Vagina (tissue), 2 donors: ENCODE data around the gene TBX1. TPM values are rescaled to one million over a fixed set of nuclear protein-coding genes. Genes with fewer than 3 reads are reported as not detected.

Source experiments
- DNase-seq, 2 donors: peaks; one replicate each; pipeline ENCODE4 v3.0.0-alpha.2; 2017; ENCODE audit errors: extremely low spot score in 2 of 2
- H3K27ac ChIP-seq: fragments of 200-600 bp; sonication (generic); one replicate; pipeline ENCODE4 v1.5.1; 2019
- H3K27me3 ChIP-seq: fragments of 200-600 bp; sonication (generic); one replicate; pipeline ENCODE4 v1.5.1; 2019
- H3K36me3 ChIP-seq, 2 donors: fragments of 200-600 bp; sonication (generic); one replicate each; pipeline ENCODE4 v1.5.1; 2017 to 2019
- H3K4me1 ChIP-seq: fragments of 200-600 bp; sonication (generic); one replicate; pipeline ENCODE4 v1.5.1; 2019
- H3K4me3 ChIP-seq, 2 donors: fragments of 200-600 bp; sonication (generic); 1 replicate in 1 of 2; 2 replicates in 1 of 2; pipeline ENCODE4 v1.5.1; 2016 to 2019
- H3K9me3 ChIP-seq: fragments of 200-600 bp; sonication (generic); one replicate; pipeline ENCODE4 v1.5.1; 2019
- CTCF ChIP-seq, 3 experiments: fragments of 450-650 bp in 2 of 3; fragments of 200-600 bp in 1 of 3; sonication (generic) in 1 of 3; IDR thresholded peaks; one replicate each; pipeline ENCODE4 v1.5.1; 2017 to 2019; ENCODE audit warnings: antibody characterized with exemption in 3 of 3, mild to moderate bottlenecking in 2 of 3, moderate library complexity in 2 of 3
- POLR2A ChIP-seq, 2 donors: fragments of 450-650 bp; IDR thresholded peaks; one replicate each; pipeline ENCODE4 v1.6.1; 2017; ENCODE audit warnings: antibody characterized with exemption in 2 of 2, mild to moderate bottlenecking in 2 of 2, moderate library complexity in 2 of 2
- POLR2AphosphoS5 ChIP-seq, 2 donors: sonication (generic); formaldehyde crosslinking; IDR thresholded peaks; one replicate each; pipeline ENCODE4 v1.9.0; 2017; ENCODE audit warnings: antibody characterized with exemption in 2 of 2, mild to moderate bottlenecking in 2 of 2, low read depth in 1 of 2; ENCODE audit not compliant: insufficient read depth in 1 of 2
- intact Hi-C: fragments of 100-400 bp; cut with DNase I; formaldehyde crosslinking; loops from one replicate; pipeline ENCODE4 v1.15.1; 2023
- total RNA-seq: library from RNA; depleted of rRNA; stranded (reverse); fragments of >200 nt; gene quantifications from one replicate; pipeline ENCODE4 v1.2.3, GENCODE V29; 2016

TBX1 gene
- total RNA-seq, 1 donor from 2014 or later: 7.1 TPM

GRCh38 chr22:19760951-19761724 lies 560 bp downstream of the TBX1 start:
- DNase-seq: no peak
- TF ChIP-seq CTCF (IDR thresholded peaks at IDR 0.05): no peak
- no peak for TF ChIP-seq POLR2AphosphoS5 (IDR thresholded peaks at IDR 0.05; ENCODE audit: insufficient read depth in 1 of 2, low read depth in 1 of 2)
- no peak for TF ChIP-seq POLR2A (IDR thresholded peaks at IDR 0.05)
- H3K9me3 ChIP-seq: no peaks in the 10 kb centered on the region
- peaks cover 7% of the 10 kb centered on the region for H3K27me3 ChIP-seq
- H3K4me1 ChIP-seq: peaks cover 33% of the 10 kb centered on the region
- peak overlapping the region; percentile 32 to 44 for H3K4me3 ChIP-seq
- no peak overlapping the region for H3K27ac ChIP-seq
- no peaks in the 10 kb centered on the region for H3K36me3 ChIP-seq
- intact Hi-C loops: no loop called here

- H3K36me3 ChIP-seq: no peaks in the 10 kb centered on the region
- H3K4me3 ChIP-seq: peak overlapping the region; percentile 32 to 44
- no peak overlapping the region for H3K27ac ChIP-seq
- peaks cover 4% of the 10 kb centered on the region for H3K27me3 ChIP-seq
- intact Hi-C loops: no loop called here
- H3K9me3 ChIP-seq: no peaks in the 10 kb centered on the region
- no peak for DNase-seq
- TF ChIP-seq POLR2A (IDR thresholded peaks at IDR 0.05): no peak
- TF ChIP-seq CTCF (IDR thresholded peaks at IDR 0.05): no peak
- no peak for TF ChIP-seq POLR2AphosphoS5 (IDR thresholded peaks at IDR 0.05; ENCODE audit: insufficient read depth in 1 of 2, low read depth in 1 of 2)
- peaks cover 29% of the 10 kb centered on the region for H3K4me1 ChIP-seq
Observed at GRCh38 chr22:19761725-19762567, 1.4 kb downstream of the TBX1 start.

- Histone ChIP-seq H3K9me3 (no peaks in the 10 kb centered on the region), H3K27me3 (peaks cover 4% of the 10 kb centered on the region), H3K27ac (no peak overlapping the region), H3K4me3 (peak overlapping the region in 1 of 2 donors; percentile 32), H3K4me1 (peaks cover 32% of the 10 kb centered on the region), H3K36me3 (no peaks in the 10 kb centered on the region)
- DNase-seq: no peak
- intact Hi-C loops: no loop called here
- TF ChIP-seq CTCF (IDR thresholded peaks at IDR 0.05) (no peak), POLR2A (IDR thresholded peaks at IDR 0.05) (no peak), POLR2AphosphoS5 (IDR thresholded peaks at IDR 0.05; ENCODE audit: insufficient read depth in 1 of 2, low read depth in 1 of 2) (no peak)
Observed at GRCh38 chr22:19762568-19763457, 2.2 kb downstream of the TBX1 start.

GRCh38 chr22:19763458-19764298 lies 3.1 kb downstream of the TBX1 start:
- Histone ChIP-seq H3K4me1 (peaks cover 34% of the 10 kb centered on the region), H3K36me3 (no peaks in the 10 kb centered on the region), H3K9me3 (no peaks in the 10 kb centered on the region), H3K27me3 (peaks cover 2% of the 10 kb centered on the region), H3K4me3 (no peak overlapping the region), H3K27ac (no peak overlapping the region)
- DNase-seq: no peak
- intact Hi-C loops: no loop called here
- no peak for TF ChIP-seq CTCF (IDR thresholded peaks at IDR 0.05)
- TF ChIP-seq POLR2AphosphoS5 (IDR thresholded peaks at IDR 0.05; ENCODE audit: insufficient read depth in 1 of 2, low read depth in 1 of 2): no peak
- TF ChIP-seq POLR2A (IDR thresholded peaks at IDR 0.05): no peak
